ENCODE results near the gene MIDN.

MIDN gene

GRCh38 chr19:1271528-1272422, 23.4 kb downstream of the MIDN start:
- DNase-seq: no peak

GRCh38 chr19:1272423-1273262, 24.3 kb downstream of the MIDN start:
- no peak for DNase-seq

- DNase-seq: no peak
These were observed 25.1 kb downstream of the MIDN start for GRCh38 chr19:1273263-1274041.

GRCh38 chr19:1274081-1274851, 25.9 kb downstream of the MIDN start:
- no peak for DNase-seq

GRCh38 chr19:1274852-1275259, 26.5 kb downstream of the MIDN start:
- DNase-seq: no peak

GRCh38 chr19:1275260-1275975, 27.0 kb downstream of the MIDN start, which contains the start of gene FAM174C:
FAM174C (plus strand) TSS chr19:1275530; CDS start chr19:1275550, 20 bp downstream.
- peak; percentile 92 for DNase-seq

GRCh38 chr19:1275976-1276627, 27.7 kb downstream of the MIDN start:
- DNase-seq: no peak

- DNase-seq: no peak
These were observed 28.2 kb downstream of the MIDN start for GRCh38 chr19:1276628-1277022.

GRCh38 chr19:1277061-1277460, 28.7 kb downstream of the MIDN start:
- no peak for DNase-seq

- no peak for DNase-seq
These were observed 29.7 kb downstream of the MIDN start for GRCh38 chr19:1278074-1278473.

- no peak for DNase-seq
These were observed 30.6 kb downstream of the MIDN start for GRCh38 chr19:1278713-1279660.

- DNase-seq: peak; percentile 78
These were observed 31.5 kb downstream of the MIDN start for GRCh38 chr19:1279782-1280341.

GRCh38 chr19:1280636-1281568, 32.5 kb downstream of the MIDN start:
- no peak for DNase-seq

GRCh38 chr19:1281569-1282287, 33.3 kb downstream of the MIDN start:
- no peak for DNase-seq

GRCh38 chr19:1282588-1283206, 34.3 kb downstream of the MIDN start:
- no peak for DNase-seq

- DNase-seq: no peak
These were observed 35.0 kb downstream of the MIDN start for GRCh38 chr19:1283207-1283916.
